ENCODE data around the gene RFX8.

The RFX8 gene

GRCh38 chr2:101351207-101351606, 123.7 kb downstream of the RFX8 start:
- Histone ChIP-seq H3K4me2 (ENCODE audit: insufficient read depth, low read length) (no peak overlapping the region), H2AFZ (ENCODE audit: low read depth, low read length) (no peak overlapping the region), H3K79me2 (ENCODE audit: insufficient read depth, low read length) (no peaks in the 10 kb centered on the region), H3K9ac (ENCODE audit: low read depth, low read length) (no peak overlapping the region), H3K9me3 (ENCODE audit: insufficient read depth, low read length, severe bottlenecking) (no peaks in the 10 kb centered on the region), H3K4me1 (ENCODE audit: insufficient read depth, low read length) (no peaks in the 10 kb centered on the region), H3K27ac (ENCODE audit: low read length) (no peak overlapping the region), H4K20me1 (ENCODE audit: insufficient read depth, low read length) (no peaks in the 10 kb centered on the region), H3K36me3 (ENCODE audit: insufficient read depth, low read length) (no peaks in the 10 kb centered on the region), H3K27me3 (ENCODE audit: insufficient read depth, low read length, poor library complexity) (no peaks in the 10 kb centered on the region), H3K4me3 (ENCODE audit: low read depth in 1 of 2, low read length in 2 of 2) (no peak overlapping the region)
- ATAC-seq (ENCODE audit: insufficient read depth, low read depth) (no peak), DNase-seq (no peak)
- TF ChIP-seq EZH2 (IDR thresholded peaks at IDR 0.05; ENCODE audit: borderline replicate concordance, low read depth, low read length, severe bottlenecking) (no peak), CTCF (IDR thresholded peaks at IDR 0.05; ENCODE audit: borderline replicate concordance, extremely low read depth, low read length, poor library complexity, severe bottlenecking) (no peak)

- no peak overlapping the region for H3K4me3 ChIP-seq (ENCODE audit: low read depth in 1 of 2, low read length in 2 of 2)
- peak; percentile 73 for ATAC-seq (ENCODE audit: insufficient read depth, low read depth)
- no peaks in the 10 kb centered on the region for H4K20me1 ChIP-seq (ENCODE audit: insufficient read depth, low read length)
- no peak overlapping the region for H3K9ac ChIP-seq (ENCODE audit: low read depth, low read length)
- no peak overlapping the region for H2AFZ ChIP-seq (ENCODE audit: low read depth, low read length)
- peak; percentile 32 for DNase-seq
- H3K4me2 ChIP-seq (ENCODE audit: insufficient read depth, low read length): no peak overlapping the region
- H3K27me3 ChIP-seq (ENCODE audit: insufficient read depth, low read length, poor library complexity): no peaks in the 10 kb centered on the region
- H3K36me3 ChIP-seq (ENCODE audit: insufficient read depth, low read length): no peaks in the 10 kb centered on the region
- no peaks in the 10 kb centered on the region for H3K4me1 ChIP-seq (ENCODE audit: insufficient read depth, low read length)
- H3K79me2 ChIP-seq (ENCODE audit: insufficient read depth, low read length): no peaks in the 10 kb centered on the region
- H3K27ac ChIP-seq (ENCODE audit: low read length): no peak overlapping the region
- no peaks in the 10 kb centered on the region for H3K9me3 ChIP-seq (ENCODE audit: insufficient read depth, low read length, severe bottlenecking)
- TF ChIP-seq CTCF (IDR thresholded peaks at IDR 0.05; ENCODE audit: borderline replicate concordance, extremely low read depth, low read length, poor library complexity, severe bottlenecking) (peak; percentile 43), EZH2 (IDR thresholded peaks at IDR 0.05; ENCODE audit: borderline replicate concordance, low read depth, low read length, severe bottlenecking) (no peak)
Measured at GRCh38 chr2:101349893-101350662, 124.8 kb downstream of the RFX8 start.

- no peaks in the 10 kb centered on the region for H4K20me1 ChIP-seq (ENCODE audit: insufficient read depth, low read length)
- ATAC-seq (ENCODE audit: insufficient read depth, low read depth) (no peak), DNase-seq (no peak)
- no peak overlapping the region for H3K9ac ChIP-seq (ENCODE audit: low read depth, low read length)
- no peaks in the 10 kb centered on the region for H3K4me1 ChIP-seq (ENCODE audit: insufficient read depth, low read length)
- H3K4me3 ChIP-seq (ENCODE audit: low read depth in 1 of 2, low read length in 2 of 2): no peak overlapping the region
- H3K36me3 ChIP-seq (ENCODE audit: insufficient read depth, low read length): no peaks in the 10 kb centered on the region
- H3K9me3 ChIP-seq (ENCODE audit: insufficient read depth, low read length, severe bottlenecking): no peaks in the 10 kb centered on the region
- no peaks in the 10 kb centered on the region for H3K79me2 ChIP-seq (ENCODE audit: insufficient read depth, low read length)
- no peak overlapping the region for H3K27ac ChIP-seq (ENCODE audit: low read length)
- H2AFZ ChIP-seq (ENCODE audit: low read depth, low read length): no peak overlapping the region
- no peak for TF ChIP-seq EZH2 (IDR thresholded peaks at IDR 0.05; ENCODE audit: borderline replicate concordance, low read depth, low read length, severe bottlenecking)
- TF ChIP-seq CTCF (IDR thresholded peaks at IDR 0.05; ENCODE audit: borderline replicate concordance, extremely low read depth, low read length, poor library complexity, severe bottlenecking): no peak
- H3K4me2 ChIP-seq (ENCODE audit: insufficient read depth, low read length): no peak overlapping the region
- H3K27me3 ChIP-seq (ENCODE audit: insufficient read depth, low read length, poor library complexity): no peaks in the 10 kb centered on the region
Measured at GRCh38 chr2:101348883-101349282, 126.0 kb downstream of the RFX8 start.

All from DND-41 (cell line).